SU-DHL-6 (cell line): ENCODE data around the gene SH3PXD2A.

ENCODE experiments used
- CTCF ChIP-seq: fragments of 200-600 bp; sonication (generic); IDR thresholded peaks from one replicate; pipeline ENCODE4 v1.5.1; 2017; ENCODE audit warnings: antibody characterized with exemption, mild to moderate bottlenecking, low read length, moderate library complexity; ENCODE audit not compliant: insufficient read depth, poor library complexity, severe bottlenecking
- EZH2phosphoT487 ChIP-seq: fragments of 200-600 bp; sonication (generic), shearing (Covaris generic); conservative IDR thresholded peaks from 2 replicates; pipeline ENCODE4 v1.6.1; 2018; ENCODE audit warnings: mild to moderate bottlenecking, antibody characterized with exemption, low read length, moderate library complexity, mixed read lengths

DNA sequence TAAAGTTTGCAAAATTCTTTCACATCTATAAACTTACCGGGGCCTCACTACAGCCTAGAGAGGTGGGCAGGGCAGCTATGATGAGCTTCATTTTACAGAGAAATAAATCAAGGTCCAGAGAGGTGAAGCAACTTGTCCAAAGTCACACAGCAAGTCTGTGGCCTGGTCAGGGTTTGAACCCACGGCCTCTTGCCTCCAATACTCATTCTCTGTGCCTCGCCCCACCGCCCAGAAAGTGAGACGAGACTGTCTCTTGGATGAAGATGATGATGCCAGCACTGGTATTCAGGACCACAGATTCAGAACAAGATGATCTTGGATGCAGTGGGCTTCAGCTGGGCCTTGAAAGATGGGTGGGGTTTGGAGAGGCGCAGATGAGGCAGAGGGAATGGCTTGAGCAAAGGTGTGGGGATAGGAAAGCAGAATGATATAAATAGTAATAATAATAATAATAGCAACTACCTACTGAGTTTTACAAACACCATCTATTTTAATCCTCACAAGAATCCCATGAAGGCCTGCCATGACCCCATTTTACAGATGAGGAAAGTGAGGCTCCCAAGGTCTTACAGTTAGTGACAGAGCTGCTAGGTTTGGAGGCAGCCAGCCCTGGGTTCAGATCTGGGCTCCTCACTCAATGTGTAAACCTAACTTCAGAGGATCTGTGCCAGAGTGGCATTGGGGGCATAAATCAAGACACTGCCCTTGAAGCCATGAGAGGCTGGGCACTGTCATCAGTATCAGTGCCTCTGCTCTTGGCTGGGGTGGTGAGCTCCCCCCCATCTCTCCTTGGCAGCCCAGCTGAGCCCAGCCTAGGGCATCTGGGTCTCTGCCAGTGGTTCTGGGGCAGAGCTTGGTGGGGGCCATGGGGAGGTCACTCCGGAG lies 291.9 kb downstream of the SH3PXD2A start:
- TF ChIP-seq CTCF = no peak
- TF ChIP-seq EZH2phosphoT487 = no peak
